Naive thymus-derived CD4-positive, alpha-beta T cell (primary cell): ENCODE results near the gene NRXN3. TPM values are rescaled to one million over a fixed set of nuclear protein-coding genes. Genes with fewer than 3 reads are reported as not detected.
A peak's percentile ranks its signal among the peaks of the same experiment; 100 is the strongest.

ENCODE experiments used
- ATAC-seq: fragments of 150-1000 bp; cut with Tn5 transposase; 2 replicates; pipeline ENCODE4 v1.10.0; 2021; ENCODE audit warnings: mild to moderate bottlenecking, moderate library complexity
- CTCF ChIA-PET: fragments of 350-600 bp; sonication (Branson Sonifier 250); formaldehyde crosslinking; loops from one replicate; lab custom pipeline; 2021; ENCODE audit warnings: antibody characterized with exemption; lab: Charles Lee
- POLR2A ChIA-PET: fragments of 350-600 bp; sonication (Branson Sonifier 250); formaldehyde crosslinking; loops from one replicate; lab custom pipeline; 2021; ENCODE audit warnings: antibody characterized with exemption, inconsistent platforms; lab: Charles Lee
- DNase-seq, 9 donors: peaks; one replicate each; pipeline versions ENCODE4 v3.0.0 to v3.0.0-alpha.2; 2020 to 2022; ENCODE audit warnings: mixed read lengths in 1 of 9
- H3K27ac ChIP-seq: one replicate; pipeline ENCODE4 v1.7.0; 2013; ENCODE audit warnings: mild to moderate bottlenecking, low read depth, low read length, moderate library complexity
- H3K27me3 ChIP-seq, 2 donors: one replicate each; pipeline ENCODE4 v1.7.0; 2013; ENCODE audit warnings: low read length in 2 of 2, mild to moderate bottlenecking in 2 of 2, moderate library complexity in 2 of 2; ENCODE audit not compliant: control insufficient read depth in 2 of 2, insufficient read depth in 2 of 2
- H3K36me3 ChIP-seq, 3 experiments: 1 replicate in 2 of 3; 2 replicates in 1 of 3; pipeline ENCODE4 v1.7.0; 2013; ENCODE audit warnings: low read length in 3 of 3, mild to moderate bottlenecking in 3 of 3, moderate library complexity in 1 of 3; ENCODE audit not compliant: insufficient read depth in 3 of 3, control insufficient read depth in 2 of 3
- H3K4me1 ChIP-seq, 2 donors: one replicate each; pipeline ENCODE4 v1.7.0; 2013; ENCODE audit warnings: low read length in 2 of 2, mild to moderate bottlenecking in 2 of 2, moderate library complexity in 1 of 2; ENCODE audit not compliant: control insufficient read depth in 2 of 2, insufficient read depth in 2 of 2
- H3K4me3 ChIP-seq: 2 replicates; pipeline ENCODE4 v1.7.0; 2013; ENCODE audit warnings: mild to moderate bottlenecking, low read length
- H3K9me3 ChIP-seq, 3 experiments: 1 replicate in 2 of 3; 2 replicates in 1 of 3; pipeline ENCODE4 v1.7.0; 2013; ENCODE audit warnings: low read length in 3 of 3; ENCODE audit not compliant: control insufficient read depth in 2 of 3
- H3K27ac Mint-ChIP-seq, 9 donors: one replicate each; pipeline ENCODE4 v1.8.0; 2020 to 2022; ENCODE audit warnings: mixed read lengths in 9 of 9, mild to moderate bottlenecking in 8 of 9, moderate library complexity in 5 of 9, inconsistent platforms in 2 of 9
- H3K27me3 Mint-ChIP-seq, 5 donors: one replicate each; pipeline ENCODE4 v1.8.0; 2021 to 2022; ENCODE audit warnings: mixed read lengths in 5 of 5, mild to moderate bottlenecking in 1 of 5
- H3K36me3 Mint-ChIP-seq, 5 donors: one replicate each; pipeline ENCODE4 v1.8.0; 2020 to 2022; ENCODE audit warnings: mixed read lengths in 5 of 5, mild to moderate bottlenecking in 3 of 5, inconsistent platforms in 1 of 5
- H3K4me1 Mint-ChIP-seq, 7 donors: one replicate each; pipeline ENCODE4 v1.8.0; 2020 to 2022; ENCODE audit warnings: mixed read lengths in 7 of 7, mild to moderate bottlenecking in 3 of 7, inconsistent platforms in 1 of 7
- H3K4me3 Mint-ChIP-seq, 10 donors: one replicate each; pipeline ENCODE4 v1.8.0; 2020 to 2022; ENCODE audit warnings: mild to moderate bottlenecking in 10 of 10, mixed read lengths in 10 of 10, moderate library complexity in 6 of 10, inconsistent platforms in 2 of 10
- H3K9me3 Mint-ChIP-seq, 11 donors: one replicate each; pipeline ENCODE4 v1.8.0; 2020 to 2022; ENCODE audit warnings: mixed read lengths in 11 of 11, mild to moderate bottlenecking in 4 of 11, inconsistent platforms in 1 of 11, moderate library complexity in 1 of 11
- intact Hi-C, 2 donors: fragments of 100-400 bp; cut with micrococcal nuclease; formaldehyde crosslinking; loops; one replicate each; pipeline ENCODE4 v1.15.1; 2023
- polyA plus RNA-seq, 2 donors: library from polyadenylated mRNA; unstranded; fragments of 300-500 nt; fragmentation: Illumina TruSeq; gene quantifications; one replicate each; pipeline ENCODE4 v1.2.3, GENCODE V29; 2021
- total RNA-seq, 6 experiments: library from RNA in 5 of 6; stranded (reverse) in 5 of 6; gene quantifications; 1 replicate in 5 of 6; 2 replicates in 1 of 6; pipeline ENCODE4 v1.2.3 and lab custom pipeline; 2021 to 2026

NRXN3 gene
- total and polyA plus RNA-seq, 7 experiments from 2014 or later: not detected

DNA sequence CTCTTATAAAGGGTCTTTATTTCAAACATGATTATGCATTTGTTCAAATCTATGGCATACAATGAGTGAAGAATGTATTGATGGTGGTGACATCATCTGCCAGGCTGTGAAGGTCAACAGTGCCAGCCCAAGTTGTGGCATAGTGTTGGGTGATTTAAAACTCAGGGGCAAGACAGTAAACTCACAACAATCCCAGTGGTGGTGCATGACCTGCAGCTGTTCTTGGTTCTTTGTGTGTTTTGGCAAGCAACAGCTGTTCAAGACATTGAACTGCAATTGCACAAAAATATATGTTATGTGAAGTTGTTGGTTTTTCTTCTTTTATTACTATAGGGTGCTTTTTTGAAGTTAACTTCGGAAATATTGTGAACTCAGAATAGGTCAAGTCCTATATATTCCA is 851.6 kb downstream of the NRXN3 start:
- CTCF ChIA-PET: no interaction called here

DNA sequence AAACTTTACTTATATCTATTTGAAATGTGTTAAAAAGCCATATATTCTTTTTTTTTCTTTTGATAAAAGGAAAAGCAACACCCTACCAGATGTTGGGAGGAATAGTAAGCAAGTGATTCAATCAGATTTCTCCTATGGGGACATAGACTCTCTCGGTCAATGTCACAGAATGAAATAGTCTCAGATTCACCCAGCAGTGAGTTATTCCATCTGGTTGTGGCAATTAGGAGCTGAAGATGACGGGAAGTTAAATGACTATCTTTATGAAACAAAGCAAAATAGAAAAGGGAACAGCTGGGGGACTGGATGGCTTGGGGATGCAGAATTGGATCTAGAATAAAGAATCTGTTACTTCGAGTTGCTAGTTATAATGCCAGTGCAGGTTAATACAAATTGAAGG is 857.0 kb downstream of the NRXN3 start:
- peaks cover 0 to 5% (median 0%) of the 10 kb centered on the region in 5 donors for H3K27me3 Mint-ChIP-seq
- DNase-seq (no peak), ATAC-seq (no peak)
- Histone ChIP-seq H3K9me3 (peaks cover 0 to 7% (median 0%) of the 10 kb centered on the region in 3 experiments), H3K36me3 (no peaks in the 10 kb centered on the region), H3K4me3 (no peak overlapping the region), H3K27ac (no peak overlapping the region), H3K4me1 (no peaks in the 10 kb centered on the region), H3K27me3 (no peaks in the 10 kb centered on the region)
- intact Hi-C loops: no loop called here
- ChIA-PET POLR2A (no interaction called here), CTCF (no interaction called here)
- H3K9me3 Mint-ChIP-seq: peaks cover 0 to 17% (median 3%) of the 10 kb centered on the region in 11 donors
- H3K27ac Mint-ChIP-seq: no peak overlapping the region
- peaks cover 0 to 4% (median 0%) of the 10 kb centered on the region in 7 donors for H3K4me1 Mint-ChIP-seq
- H3K4me3 Mint-ChIP-seq: no peak overlapping the region
- no peaks in the 10 kb centered on the region for H3K36me3 Mint-ChIP-seq

More for the DNA sequence above, 851.6 kb downstream of the NRXN3 start:
- Histone ChIP-seq H3K4me3 (no peak overlapping the region), H3K27me3 (no peaks in the 10 kb centered on the region), H3K9me3 (peaks cover 0 to 7% (median 0%) of the 10 kb centered on the region in 3 experiments), H3K27ac (no peak overlapping the region), H3K36me3 (no peaks in the 10 kb centered on the region), H3K4me1 (no peaks in the 10 kb centered on the region)
- H3K9me3 Mint-ChIP-seq: peaks cover 0 to 10% (median 3%) of the 10 kb centered on the region in 11 donors
- intact Hi-C loops: no loop called here
- DNase-seq (no peak), ATAC-seq (no peak)
- no peak overlapping the region for H3K27ac Mint-ChIP-seq
- no peak overlapping the region for H3K4me3 Mint-ChIP-seq
- H3K27me3 Mint-ChIP-seq: peaks cover 0 to 4% (median 0%) of the 10 kb centered on the region in 5 donors
- peaks cover 0 to 2% (median 0%) of the 10 kb centered on the region in 7 donors for H3K4me1 Mint-ChIP-seq
- H3K36me3 Mint-ChIP-seq: no peaks in the 10 kb centered on the region
- POLR2A ChIA-PET: no interaction called here

DNA sequence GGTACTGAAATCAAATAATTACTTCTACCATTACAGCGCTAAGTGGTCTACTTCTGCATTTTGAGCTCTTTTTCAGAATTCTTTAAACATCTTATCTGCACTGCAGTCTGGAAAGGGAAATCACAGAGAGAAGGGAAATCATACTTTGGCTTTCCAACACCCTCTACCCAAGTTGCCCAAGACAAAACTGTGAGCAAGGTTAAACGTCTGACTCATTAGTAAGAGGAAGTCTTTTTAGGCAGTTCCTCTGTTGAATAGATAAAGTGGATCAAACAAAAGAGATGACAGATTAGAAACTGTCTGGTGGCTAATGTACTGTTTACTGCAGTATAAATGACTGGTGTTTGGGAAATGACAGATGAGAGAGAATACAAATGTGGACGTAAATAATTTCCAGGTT is 858.1 kb downstream of the NRXN3 start:
- ChIA-PET POLR2A (no interaction called here), CTCF (no interaction called here)
- Mint-ChIP-seq H3K4me3 (no peak overlapping the region), H3K27ac (no peak overlapping the region), H3K4me1 (peaks cover 0 to 4% (median 0%) of the 10 kb centered on the region in 7 donors), H3K36me3 (no peaks in the 10 kb centered on the region), H3K9me3 (peaks cover 0 to 13% (median 3%) of the 10 kb centered on the region in 11 donors), H3K27me3 (peaks cover 0 to 5% (median 0%) of the 10 kb centered on the region in 5 donors)
- Histone ChIP-seq H3K4me1 (no peaks in the 10 kb centered on the region), H3K4me3 (no peak overlapping the region), H3K36me3 (no peaks in the 10 kb centered on the region), H3K9me3 (peaks cover 0 to 7% (median 0%) of the 10 kb centered on the region in 3 experiments), H3K27me3 (no peaks in the 10 kb centered on the region), H3K27ac (no peak overlapping the region)
- intact Hi-C loops: no loop called here
- ATAC-seq (peak; percentile 74), DNase-seq (no peak)

DNA sequence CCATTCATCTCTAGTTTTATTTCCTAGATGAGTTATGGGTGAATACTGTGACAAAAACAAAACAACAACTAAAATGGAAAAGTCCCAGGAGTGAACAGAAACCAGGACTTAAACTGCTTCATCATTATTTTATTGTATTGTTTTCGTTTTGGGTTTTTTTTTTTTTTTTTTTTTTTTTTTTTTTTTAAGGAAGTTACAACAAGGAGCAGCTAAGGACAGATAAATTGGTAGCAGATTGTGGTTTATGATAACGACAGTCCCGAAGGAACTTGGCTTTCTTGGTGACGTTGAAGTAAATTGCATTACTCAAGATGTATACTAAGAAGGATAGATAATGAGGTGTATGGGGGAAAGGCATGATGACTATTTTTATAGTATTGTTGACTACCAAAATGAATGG is 866.3 kb downstream of the NRXN3 start:
- no peaks in the 10 kb centered on the region for H3K36me3 ChIP-seq
- no peak for ATAC-seq
- H3K4me1 ChIP-seq: no peaks in the 10 kb centered on the region
- POLR2A ChIA-PET: no interaction called here
- Mint-ChIP-seq H3K4me1 (no peaks in the 10 kb centered on the region), H3K4me3 (no peak overlapping the region), H3K27me3 (peaks cover 0 to 7% (median 6%) of the 10 kb centered on the region in 5 donors), H3K9me3 (peaks cover 0 to 16% (median 8%) of the 10 kb centered on the region in 11 donors), H3K27ac (no peak overlapping the region), H3K36me3 (no peaks in the 10 kb centered on the region)
- no peaks in the 10 kb centered on the region for H3K27me3 ChIP-seq
- no peak for DNase-seq
- CTCF ChIA-PET: no interaction called here
- no peak overlapping the region for H3K4me3 ChIP-seq
- H3K9me3 ChIP-seq: no peaks in the 10 kb centered on the region
- intact Hi-C loops: no loop called here
- H3K27ac ChIP-seq: no peak overlapping the region

DNA sequence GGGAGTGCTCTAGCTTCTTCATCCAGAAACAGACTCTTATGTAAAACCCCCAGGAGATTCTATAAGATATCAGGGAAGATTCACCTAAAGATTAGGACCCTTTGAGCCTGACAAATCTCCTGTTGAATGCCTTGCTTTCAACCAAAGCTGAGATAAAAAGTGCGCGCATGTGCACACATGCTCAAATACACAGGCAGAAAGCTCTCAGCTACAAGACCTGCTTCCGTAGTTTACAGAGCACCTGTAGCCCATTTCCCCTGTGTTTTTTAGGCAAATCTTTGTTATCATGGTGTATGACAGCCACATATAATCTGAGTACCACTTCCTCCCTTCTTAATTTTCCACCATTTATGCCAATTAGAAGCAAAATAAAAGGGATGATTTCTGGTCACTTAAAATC is 866.9 kb downstream of the NRXN3 start:
- Mint-ChIP-seq H3K4me1 (no peaks in the 10 kb centered on the region), H3K4me3 (no peak overlapping the region), H3K27ac (no peak overlapping the region), H3K36me3 (no peaks in the 10 kb centered on the region), H3K9me3 (peaks cover 0 to 20% (median 8%) of the 10 kb centered on the region in 11 donors), H3K27me3 (peaks cover 0 to 7% (median 6%) of the 10 kb centered on the region in 5 donors)
- no peaks in the 10 kb centered on the region for H3K36me3 ChIP-seq
- intact Hi-C loops: no loop called here
- DNase-seq (no peak), ATAC-seq (no peak)
- no peaks in the 10 kb centered on the region for H3K9me3 ChIP-seq
- no peaks in the 10 kb centered on the region for H3K4me1 ChIP-seq
- no peaks in the 10 kb centered on the region for H3K27me3 ChIP-seq
- no peak overlapping the region for H3K4me3 ChIP-seq
- CTCF ChIA-PET: no interaction called here
- POLR2A ChIA-PET: no interaction called here
- no peak overlapping the region for H3K27ac ChIP-seq

DNA sequence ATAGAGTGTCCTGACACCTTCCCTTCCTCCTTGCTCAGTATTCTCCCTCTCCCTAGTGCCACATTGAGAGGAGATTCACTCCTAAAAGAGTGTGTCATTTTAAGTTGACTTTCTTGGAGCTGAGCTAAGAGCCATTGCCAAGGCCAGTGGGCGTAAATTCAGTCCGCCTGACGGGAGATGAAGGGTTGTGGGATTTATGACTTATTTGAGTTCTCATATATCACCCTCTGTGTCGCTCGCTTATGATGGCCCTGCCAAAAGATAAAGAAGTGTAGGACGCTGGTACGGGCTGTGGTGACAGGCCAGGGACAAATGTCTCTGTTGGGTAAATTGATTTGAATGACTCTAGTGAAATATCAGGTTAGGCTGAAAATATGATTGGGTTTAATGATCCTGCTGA is 867.4 kb downstream of the NRXN3 start:
- Histone ChIP-seq H3K4me1 (no peaks in the 10 kb centered on the region), H3K4me3 (no peak overlapping the region), H3K27ac (no peak overlapping the region), H3K27me3 (no peaks in the 10 kb centered on the region), H3K36me3 (no peaks in the 10 kb centered on the region), H3K9me3 (no peaks in the 10 kb centered on the region)
- CTCF ChIA-PET: no interaction called here
- Mint-ChIP-seq H3K9me3 (peaks cover 0 to 20% (median 8%) of the 10 kb centered on the region in 11 donors), H3K27me3 (peaks cover 0 to 7% (median 6%) of the 10 kb centered on the region in 5 donors), H3K4me3 (no peak overlapping the region), H3K4me1 (no peaks in the 10 kb centered on the region), H3K27ac (no peak overlapping the region), H3K36me3 (no peaks in the 10 kb centered on the region)
- DNase-seq (no peak), ATAC-seq (no peak)
- POLR2A ChIA-PET: no interaction called here
- intact Hi-C loops: no loop called here

DNA sequence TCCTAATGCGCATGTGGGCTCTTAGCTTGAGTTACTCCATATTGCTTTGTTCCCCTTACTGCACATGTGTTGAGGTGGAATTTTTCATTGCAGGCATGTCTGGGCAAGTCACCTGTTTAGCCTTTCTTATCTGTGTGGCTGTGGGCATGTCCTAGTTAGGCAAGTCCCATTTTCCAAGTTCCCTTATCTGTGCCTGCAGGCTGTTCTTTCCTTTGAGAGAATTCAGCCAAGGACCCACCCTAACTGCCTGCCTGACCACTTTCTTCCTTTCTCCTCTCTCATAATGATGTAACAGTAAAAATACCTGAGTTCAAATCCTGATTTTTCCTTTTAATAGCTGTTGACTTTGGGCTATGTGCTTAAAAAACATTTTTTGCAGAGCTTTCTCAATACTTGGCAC is 870.6 kb downstream of the NRXN3 start:
- H3K9me3 ChIP-seq: no peaks in the 10 kb centered on the region
- no peaks in the 10 kb centered on the region for H3K36me3 ChIP-seq
- H3K27me3 ChIP-seq: no peaks in the 10 kb centered on the region
- no peak overlapping the region for H3K27ac Mint-ChIP-seq
- POLR2A ChIA-PET: no interaction called here
- no peak for DNase-seq
- peaks cover 0 to 7% (median 6%) of the 10 kb centered on the region in 5 donors for H3K27me3 Mint-ChIP-seq
- no peaks in the 10 kb centered on the region for H3K4me1 ChIP-seq
- ATAC-seq: no peak
- H3K36me3 Mint-ChIP-seq: no peaks in the 10 kb centered on the region
- CTCF ChIA-PET: no interaction called here
- no peaks in the 10 kb centered on the region for H3K4me1 Mint-ChIP-seq
- H3K27ac ChIP-seq: no peak overlapping the region
- H3K4me3 Mint-ChIP-seq: no peak overlapping the region
- intact Hi-C loops: no loop called here
- no peak overlapping the region for H3K4me3 ChIP-seq
- H3K9me3 Mint-ChIP-seq: peaks cover 0 to 20% (median 8%) of the 10 kb centered on the region in 11 donors
